ENCODE results near the gene ULK4.
"Not testable (repeated sequence)": the region's sequence is repeated elsewhere in the genome, so short reads cannot be mapped to it uniquely, and the experiment has no call there.

The ULK4 gene

DNA sequence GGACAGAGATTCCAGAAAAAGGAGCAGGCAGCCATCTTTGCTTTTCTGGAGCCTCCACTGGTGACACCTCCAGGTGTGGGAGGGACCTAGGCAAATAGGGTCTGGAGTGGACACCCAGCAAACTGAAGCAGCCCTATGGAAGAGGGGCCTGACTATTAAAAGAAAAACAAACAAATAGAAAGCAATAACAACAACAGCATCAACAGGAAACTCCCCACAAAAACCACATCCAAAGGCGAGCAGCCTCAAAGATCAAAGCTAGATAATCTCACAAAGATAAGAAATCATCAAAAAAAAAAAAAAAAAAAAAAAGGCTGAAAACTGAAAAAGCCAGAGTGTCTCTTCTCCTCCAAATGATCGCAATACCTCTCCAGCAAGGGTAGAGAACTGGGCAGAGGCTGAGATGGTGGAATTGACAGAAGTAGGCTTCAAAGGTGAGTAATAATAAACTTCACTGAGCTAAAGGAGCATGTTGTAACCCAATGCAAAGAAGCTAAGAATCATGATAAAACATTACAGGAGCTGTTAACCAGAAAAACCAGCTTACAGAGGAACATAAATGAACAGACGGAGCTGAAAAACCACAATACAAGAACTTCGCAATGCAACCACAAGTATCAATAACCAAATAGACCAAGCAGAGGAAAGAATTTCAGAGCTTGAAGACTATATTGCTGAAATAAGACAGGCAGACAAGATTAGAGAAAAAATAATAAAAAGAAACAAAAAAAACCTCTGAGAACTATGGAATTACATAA, 537.2 kb downstream of the ULK4 start:
- DNase-seq = peak in 1 of 5 experiments; percentile 74

DNA sequence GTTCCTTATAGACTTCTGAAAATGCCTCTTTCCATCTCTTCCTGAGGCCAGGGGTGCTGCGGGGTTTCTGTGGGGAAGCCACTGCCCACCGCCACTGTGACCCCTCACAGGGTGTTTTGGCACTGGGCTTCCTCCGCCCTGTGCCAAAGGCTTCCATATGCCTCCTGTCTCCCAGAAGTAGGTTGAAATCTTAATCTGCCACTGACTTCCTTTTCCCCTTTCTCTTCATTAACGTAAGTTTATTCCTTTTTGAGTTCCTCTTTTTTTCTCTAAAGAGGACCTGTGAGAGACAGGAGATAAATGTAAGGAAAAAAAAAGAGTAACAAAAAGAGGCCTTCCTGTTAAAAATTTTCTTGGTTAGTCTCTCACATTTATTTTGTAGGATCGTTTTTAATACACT, 542.1 kb downstream of the ULK4 start:
- DNase-seq = no peak

GRCh38 chr3:41418961-41419691, 542.8 kb downstream of the ULK4 start:
- DNase-seq = peak in 1 of 5 experiments; percentile 39

DNA sequence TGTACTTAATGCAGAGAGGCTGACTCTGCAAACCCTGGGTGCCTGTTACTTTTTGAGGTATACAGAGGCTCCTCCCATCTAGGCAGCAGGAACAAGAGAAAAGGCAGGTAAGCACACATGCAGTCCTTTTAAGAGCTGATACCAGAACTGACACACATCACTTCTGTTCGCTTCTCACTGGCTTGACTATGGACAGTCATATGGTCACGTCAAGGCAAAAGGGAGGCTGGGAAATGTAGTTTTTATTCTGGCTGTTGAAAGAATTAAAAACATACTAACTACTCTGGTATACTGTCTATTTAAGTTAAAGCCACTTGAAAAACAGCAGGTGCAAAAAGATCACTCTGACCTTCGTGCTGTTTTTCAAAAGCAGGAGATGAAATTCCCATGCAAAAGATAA, 544.3 kb downstream of the ULK4 start:
- no peak for DNase-seq

DNA sequence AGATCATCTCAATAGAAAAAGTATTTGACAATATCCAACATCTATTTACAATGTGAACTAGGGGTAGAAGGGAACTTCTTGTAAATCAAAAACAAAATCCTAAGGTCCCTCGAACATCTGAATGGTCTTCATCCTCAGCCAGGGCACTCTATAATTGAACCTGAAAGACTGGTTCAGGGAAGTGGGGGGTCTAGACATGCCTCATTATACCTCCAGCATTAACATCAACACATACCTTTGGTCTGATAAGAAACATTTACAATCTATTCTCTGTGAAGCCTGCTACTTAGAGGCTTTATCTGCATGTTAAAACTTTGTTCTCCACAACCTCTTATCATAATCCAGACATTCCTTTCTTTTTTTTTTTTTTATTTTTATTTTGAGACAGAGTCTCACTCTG, 550.8 kb downstream of the ULK4 start:
- no peak for DNase-seq

- peak in 1 of 5 experiments; percentile 51 for DNase-seq
Observed at GRCh38 chr3:41405466-41405865, 556.4 kb downstream of the ULK4 start.

GRCh38 chr3:41404582-41404981, 557.3 kb downstream of the ULK4 start:
- no peak for DNase-seq

GRCh38 chr3:41394896-41395295, 567.0 kb downstream of the ULK4 start:
- DNase-seq = no peak

GRCh38 chr3:41370765-41371535, 591.0 kb downstream of the ULK4 start:
- DNase-seq = not testable (repeated sequence)

DNA sequence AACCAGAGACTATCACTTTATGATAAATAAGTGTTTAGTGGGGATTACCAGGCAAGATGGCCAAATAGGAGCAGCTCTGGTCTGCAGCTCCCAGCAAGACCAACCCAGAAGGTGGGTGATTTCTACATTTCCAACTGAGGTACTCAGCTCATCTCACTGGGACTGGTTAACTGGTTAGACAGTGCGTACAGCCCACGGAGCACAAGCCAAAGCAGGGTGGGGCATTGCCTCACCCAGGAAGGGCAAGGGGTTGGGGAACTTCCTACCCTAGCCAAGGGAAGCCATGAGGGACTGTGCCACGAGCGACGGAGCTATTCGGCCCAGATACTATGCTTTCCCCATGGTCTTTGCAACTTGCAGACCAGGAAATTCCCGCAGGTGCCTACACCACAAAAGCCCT, 591.6 kb downstream of the ULK4 start:
- no peak for DNase-seq

DNA sequence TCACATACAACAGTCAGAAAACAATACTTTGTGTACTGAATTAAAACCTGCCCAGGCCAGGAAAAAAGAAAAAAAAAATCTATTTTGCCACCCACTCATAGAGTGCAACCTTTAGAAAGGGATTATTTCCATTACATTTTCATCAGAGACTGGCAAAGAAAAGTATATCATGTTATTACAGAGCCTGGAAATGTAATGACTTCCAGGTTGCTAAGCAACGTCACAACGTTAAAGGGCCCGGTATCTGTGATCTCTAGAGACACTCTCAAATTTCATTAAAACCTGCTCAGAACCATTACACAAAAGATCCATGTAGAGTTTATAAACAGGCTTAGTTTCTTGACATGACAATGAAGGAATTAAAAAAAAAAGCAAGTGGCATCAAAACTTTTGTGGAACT, 592.1 kb downstream of the ULK4 start:
- DNase-seq = no peak

DNA sequence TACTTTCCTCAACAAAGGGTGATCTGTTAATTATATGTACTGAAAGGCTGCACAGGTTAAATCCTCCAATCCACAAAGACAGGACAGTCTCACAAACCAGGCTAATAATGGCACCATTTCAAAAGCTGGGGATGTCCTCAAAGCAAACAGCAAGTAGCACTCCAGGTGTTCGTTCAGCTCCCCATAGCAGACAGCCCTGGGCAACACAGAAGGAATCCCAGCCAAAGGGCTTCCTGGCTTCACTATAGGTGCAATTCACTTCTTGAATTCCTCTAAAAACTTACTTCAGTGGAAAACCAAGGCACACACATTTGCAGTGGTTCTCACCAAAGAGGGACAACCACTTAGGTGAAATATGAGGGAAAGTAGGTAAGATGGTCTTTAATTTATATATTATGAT, 595.9 kb downstream of the ULK4 start:
- DNase-seq = no peak

DNA sequence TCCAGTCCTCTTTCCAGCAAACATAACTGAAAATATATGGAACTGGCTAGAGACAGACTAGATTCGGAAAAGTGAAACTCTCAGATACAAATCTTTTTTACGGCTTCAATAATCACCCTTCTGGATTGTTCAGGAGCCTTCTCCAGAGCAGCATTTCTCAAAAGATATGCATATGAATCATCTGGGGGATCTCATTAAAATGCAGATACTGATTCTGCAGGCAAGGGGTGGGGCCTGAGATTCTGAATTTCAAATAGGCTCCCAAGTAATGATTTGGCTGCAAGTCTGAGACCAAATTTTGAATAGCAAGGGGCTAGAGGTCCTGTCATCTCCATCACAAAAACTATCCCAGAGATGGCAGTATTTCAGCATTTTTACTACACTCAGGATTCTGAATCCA, 597.2 kb downstream of the ULK4 start:
- no peak for DNase-seq

GRCh38 chr3:41363830-41364523, 597.9 kb downstream of the ULK4 start:
- no peak for DNase-seq

DNA sequence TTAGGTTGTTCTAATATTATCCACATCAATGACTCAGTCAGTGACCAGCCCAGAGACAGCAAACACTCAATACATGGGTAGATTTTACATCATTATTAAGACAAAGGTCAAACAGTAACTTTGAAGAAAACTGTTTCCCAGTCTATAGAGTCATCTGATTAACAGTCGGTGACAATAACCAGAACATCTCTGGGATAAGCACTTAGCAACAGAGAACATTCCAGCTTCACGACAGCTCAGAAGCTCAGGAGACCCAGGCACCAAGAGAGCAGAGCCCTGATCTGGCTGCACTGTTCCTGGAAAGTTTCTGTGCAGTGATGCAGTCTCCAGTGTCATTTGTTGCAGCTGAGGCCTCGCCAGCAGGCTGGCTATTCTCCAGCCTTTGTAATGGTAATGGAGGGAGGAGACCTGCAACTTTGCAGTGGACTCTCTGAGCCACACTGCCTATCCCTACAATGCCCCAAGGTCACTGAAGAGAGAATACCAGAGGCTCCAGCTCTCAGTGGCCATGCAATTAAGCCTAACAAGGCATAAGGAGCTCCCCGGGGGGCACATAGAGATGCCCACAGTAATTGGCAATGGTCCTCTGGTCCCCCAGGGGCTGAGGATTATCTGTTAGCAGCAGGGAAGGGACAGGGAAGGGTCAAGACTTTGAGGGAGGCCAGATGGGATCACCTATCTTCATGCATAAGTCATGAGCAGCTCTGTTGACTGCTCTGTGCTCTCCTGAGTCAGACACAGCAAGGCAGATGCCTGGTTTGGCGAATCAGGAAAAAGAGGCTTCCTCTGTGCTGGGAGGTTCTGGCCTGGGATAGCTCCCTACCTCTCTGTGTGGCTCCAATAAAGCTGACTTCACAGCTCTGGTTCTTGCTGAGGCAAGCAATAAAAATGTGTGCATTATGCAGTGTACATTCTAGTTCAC, 599.0 kb downstream of the ULK4 start:
- DNase-seq = no peak

- no peak for DNase-seq
Observed at GRCh38 chr3:41357271-41357670, 604.6 kb downstream of the ULK4 start.

DNA sequence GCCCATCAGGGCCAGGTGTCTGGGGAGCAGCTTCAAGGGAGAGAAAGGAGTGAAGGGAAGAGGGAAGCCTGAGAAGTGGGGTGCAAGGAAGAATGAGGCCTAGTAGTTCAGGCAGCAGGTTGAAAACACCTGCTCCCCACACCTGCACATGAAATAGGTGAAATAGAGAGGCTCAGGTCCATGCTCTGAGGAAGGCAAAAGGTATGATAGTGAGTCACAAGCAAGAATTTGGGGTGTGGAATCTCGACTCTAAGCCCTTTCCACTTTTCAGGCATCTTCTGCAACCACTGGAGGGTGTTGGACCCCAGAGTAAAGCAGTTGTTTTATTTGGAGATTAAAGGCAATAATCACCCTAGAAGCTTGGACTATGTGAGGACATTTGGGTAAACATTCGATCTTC, 605.1 kb downstream of the ULK4 start:
- DNase-seq = no peak

GRCh38 chr3:41352510-41352909, 609.4 kb downstream of the ULK4 start:
- DNase-seq = no peak

DNA sequence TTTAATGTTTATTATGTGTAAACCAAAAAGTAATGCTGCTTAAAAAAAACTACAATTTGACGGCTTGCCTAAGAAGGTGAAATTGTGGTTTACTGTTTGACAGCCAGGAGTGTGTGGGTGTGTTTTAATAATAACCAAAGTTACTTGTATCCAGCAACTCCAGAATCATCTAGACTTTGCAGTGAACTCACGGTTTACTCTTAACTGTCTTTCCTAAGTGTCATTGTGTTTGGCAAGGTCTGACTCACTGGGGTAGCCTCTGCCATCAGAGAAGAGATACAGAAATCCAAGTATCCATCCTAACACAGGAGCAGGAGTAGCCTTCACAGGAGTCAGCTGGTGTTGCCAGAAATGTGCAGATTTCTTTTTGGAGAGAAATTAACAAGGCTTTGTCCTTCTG, 611.5 kb downstream of the ULK4 start:
- DNase-seq = peak in 1 of 5 experiments; percentile 7

DNA sequence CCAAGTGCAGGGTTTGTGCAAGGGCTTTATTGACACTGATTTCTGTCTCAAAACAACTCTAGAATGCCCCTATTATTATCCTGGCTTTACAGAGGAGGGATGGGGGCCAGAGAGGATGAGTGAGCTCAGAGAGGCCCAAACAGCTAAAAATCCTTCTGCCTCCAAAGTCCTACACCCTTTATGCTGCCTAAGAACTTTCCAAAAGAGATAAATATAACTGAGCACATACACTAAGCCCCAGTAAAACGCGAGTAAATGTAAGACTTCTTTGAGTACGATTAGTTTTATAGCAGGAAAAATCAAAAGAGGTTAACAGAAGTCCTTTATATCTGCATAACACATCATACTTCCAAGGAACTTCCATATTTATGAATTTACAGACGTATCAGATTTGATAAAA, 613.5 kb downstream of the ULK4 start:
- DNase-seq = no peak

- DNase-seq = no peak
Observed at GRCh38 chr3:41346698-41347270, 615.1 kb downstream of the ULK4 start.

Data from T-helper 2 cell (primary cell).